Kidney (tissue), 14 donors: ENCODE data around the gene OR10G6. TPM values are rescaled to one million over a fixed set of nuclear protein-coding genes. Genes with fewer than 3 reads are reported as not detected.

Source experiments
- DNase-seq, 5 donors: peaks; one replicate each; pipeline ENCODE4 v3.0.0-alpha.2; 2013 to 2020
- FAIRE-seq: peaks from 2 replicates; lab custom pipeline; 2012; peaks lifted over from hg19 to GRCh38; lab: Jason Lieb, UNC
- H3K27ac ChIP-seq, 2 donors: one replicate each; pipeline ENCODE4 v1.7.0; 2013; ENCODE audit warnings: low read depth in 2 of 2, low read length in 2 of 2, inconsistent platforms in 1 of 2
- H3K27me3 ChIP-seq: one replicate; pipeline ENCODE4 v1.7.1; 2013; ENCODE audit warnings: low read length, inconsistent platforms; ENCODE audit not compliant: control insufficient read depth, insufficient read depth
- H3K36me3 ChIP-seq, 3 donors: one replicate each; pipeline versions ENCODE4 v1.7.0 to v1.7.1; 2013; ENCODE audit warnings: low read length in 3 of 3, control low read depth in 1 of 3, inconsistent platforms in 1 of 3; ENCODE audit not compliant: insufficient read depth in 3 of 3, control insufficient read depth in 2 of 3
- H3K4me1 ChIP-seq, 3 donors: one replicate each; pipeline versions ENCODE4 v1.7.0 to v1.7.1; 2013; ENCODE audit warnings: low read length in 3 of 3, inconsistent platforms in 1 of 3, low read depth in 1 of 3; ENCODE audit not compliant: control insufficient read depth in 2 of 3, insufficient read depth in 2 of 3
- H3K4me3 ChIP-seq, 3 donors: one replicate each; pipeline versions ENCODE4 v1.7.0 to v1.8.1; 2013; ENCODE audit warnings: low read length in 3 of 3, control low read depth in 1 of 3, inconsistent platforms in 1 of 3
- H3K9ac ChIP-seq, 3 donors: one replicate each; pipeline versions ENCODE4 v1.7.0 to v1.7.1; 2013; ENCODE audit warnings: low read length in 3 of 3, control low read depth in 1 of 3, inconsistent platforms in 1 of 3
- H3K9me3 ChIP-seq, 3 donors: one replicate each; pipeline versions ENCODE4 v1.7.0 to v1.7.1; 2013; ENCODE audit warnings: low read length in 3 of 3, control low read depth in 1 of 3, inconsistent platforms in 1 of 3; ENCODE audit not compliant: control insufficient read depth in 2 of 3, insufficient read depth in 1 of 3
- CTCF ChIP-seq: IDR thresholded peaks from 3 replicates; pipeline ENCODE4 v1.5.1; 2012; ENCODE audit warnings: mild to moderate bottlenecking, moderate library complexity, borderline replicate concordance; ENCODE audit not compliant: insufficient read depth; ENCODE audit errors: extremely low read depth
- intact Hi-C: fragments of 100-400 bp; cut with DNase I; formaldehyde crosslinking; loops from one replicate; pipeline ENCODE4 v1.11.1; 2022
- polyA plus RNA-seq: library from polyadenylated mRNA; stranded (reverse); fragments of 350-450 nt; fragmentation: Illumina TruSeq; extraction: RNeasy Lipid Tissue Mini Kit (QIAGEN cat#74804); gene quantifications from one replicate; pipeline ENCODE4 v1.2.3, GENCODE V29; 2014; ENCODE audit warnings: low read depth, low replicate concordance; ENCODE audit not compliant: insufficient read depth
- total RNA-seq: library from RNA; stranded (reverse); fragmentation: NEBNext Ultra II Directional; extraction: Animal tissue kit (Norgen Biotek cat#: 25700); gene quantifications from one replicate; pipeline ENCODE4 v1.2.1, GENCODE V29; 2021
- donor health status: control.
- donor health status: control.
- donor health status: control.
- donor health status: control.
- donor health status: control.
- donor health status: DM: yes; HTN: yes; CAD: no.
- donor health status: Normal renal cell carcinoma (clear cell type).

The OR10G6 gene
- total and polyA plus RNA-seq, 2 donors from 2014 or later, result not detected

- no peaks in the 10 kb centered on the region for H3K36me3 ChIP-seq
- H3K9ac ChIP-seq, result no peak overlapping the region
- FAIRE-seq (no peak), DNase-seq (no peak)
- no peaks in the 10 kb centered on the region for H3K4me1 ChIP-seq
- no peak for TF ChIP-seq CTCF
- H3K9me3 ChIP-seq, result no peaks in the 10 kb centered on the region
- no peaks in the 10 kb centered on the region for H3K27me3 ChIP-seq
- intact Hi-C loops, result no loop called here
- no peak overlapping the region for H3K4me3 ChIP-seq
- no peak overlapping the region for H3K27ac ChIP-seq
These were observed 18.0 kb downstream of the OR10G6 start for GRCh38 chr11:123976770-123977560.

GRCh38 chr11:123973816-123974215, 21.1 kb downstream of the OR10G6 start:
- no peak overlapping the region for H3K9ac ChIP-seq
- FAIRE-seq, result no peak

GRCh38 chr11:123956752-123957151, 38.2 kb downstream of the OR10G6 start:
- no peak overlapping the region for H3K9ac ChIP-seq
- H3K4me1 ChIP-seq, result no peaks in the 10 kb centered on the region
- DNase-seq (no peak), FAIRE-seq (no peak)
- no peak overlapping the region for H3K27ac ChIP-seq
- no peak for TF ChIP-seq CTCF
- intact Hi-C loops, result no loop called here
- H3K9me3 ChIP-seq, result peaks cover 0 to 2% (median 0%) of the 10 kb centered on the region in 3 donors
- H3K4me3 ChIP-seq, result no peak overlapping the region
- no peaks in the 10 kb centered on the region for H3K36me3 ChIP-seq
- no peaks in the 10 kb centered on the region for H3K27me3 ChIP-seq

More at GRCh38 chr11:123973816-123974215, 21.1 kb downstream of the OR10G6 start:
- TF ChIP-seq CTCF, result no peak
- Histone ChIP-seq H3K4me3 (no peak overlapping the region), H3K4me1 (no peaks in the 10 kb centered on the region), H3K36me3 (no peaks in the 10 kb centered on the region), H3K9me3 (no peaks in the 10 kb centered on the region), H3K27me3 (no peaks in the 10 kb centered on the region), H3K27ac (no peak overlapping the region)
- peak in 1 of 5 donors; percentile 7 for DNase-seq
- intact Hi-C loops, result no loop called here
